A549 (cell line): ENCODE data around the gene SLC22A23. TPM values are rescaled to one million over a fixed set of nuclear protein-coding genes. Genes with fewer than 3 reads are reported as not detected.

Experiments used
- ATAC-seq, 2 experiments: fragments of 200-7000 bp in 1 of 2; fragments of >200 bp in 1 of 2; cut with Nextera tagmentation in 1 of 2; cut with Tn5 transposase in 1 of 2; 3 replicates each; pipeline versions ENCODE4 v1.8.0 to v1.9.1; 2018 to 2020; ENCODE audit warnings: mild to moderate bottlenecking in 1 of 2, moderate library complexity in 1 of 2
- CTCF ChIA-PET: fragments of 300-600 bp; sonication (Branson Sonifier 250); formaldehyde crosslinking; extraction: SDS; loops from one replicate; lab custom pipeline; 2021; ENCODE audit warnings: antibody characterized with exemption, inconsistent platforms; lab: Yijun Ruan, JAX
- POLR2A ChIA-PET: fragments of 350-600 bp; formaldehyde crosslinking; extraction: SDS; loops from one replicate; lab custom pipeline; 2021; ENCODE audit warnings: antibody characterized with exemption, inconsistent platforms; lab: Yijun Ruan, JAX
- DNase-seq, 2 experiments: peaks; one replicate each; pipeline versions ENCODE4 v3.0.0 to v3.0.0-alpha.2; 2011 to 2016; ENCODE audit warnings: low read depth in 1 of 2, low spot score in 1 of 2
- FAIRE-seq: peaks from 2 replicates; lab custom pipeline; 2011; peaks lifted over from hg19 to GRCh38; lab: Jason Lieb, UNC
- H3K27ac ChIP-seq, 2 experiments: fragments of >200 bp; sonication (Bioruptor Twin); formaldehyde crosslinking; 3 replicates each; pipeline ENCODE4 v1.5.1; 2016 to 2017
- H3K4me1 ChIP-seq: fragments of >200 bp; sonication (Bioruptor Twin); formaldehyde crosslinking; 3 replicates; pipeline ENCODE4 v1.6.1; 2016
- H3K4me2 ChIP-seq: fragments of >200 bp; sonication (Bioruptor Twin); formaldehyde crosslinking; 3 replicates; pipeline ENCODE4 v1.6.1; 2016
- H3K4me3 ChIP-seq: fragments of >200 bp; sonication (Bioruptor Twin); formaldehyde crosslinking; 3 replicates; pipeline ENCODE4 v1.5.1; 2016
- H3K9me3 ChIP-seq: fragments of >200 bp; sonication (Bioruptor Twin); formaldehyde crosslinking; 3 replicates; pipeline ENCODE4 v1.6.1; 2016
- CHD2 ChIP-seq: fragments of 150-350 bp; IDR thresholded peaks from 2 replicates; pipeline ENCODE4 v1.6.1; 2014; ENCODE audit warnings: low read length; ENCODE audit not compliant: partially characterized antibody
- CHD4 ChIP-seq: fragments of 200-600 bp; sonication (generic); IDR thresholded peaks from 2 replicates; pipeline ENCODE4 v1.6.1; 2016; ENCODE audit warnings: antibody characterized with exemption, mild to moderate bottlenecking, borderline replicate concordance
- EHF ChIP-seq: fragments of 250-450 bp; sonication (Bioruptor Pico); IDR thresholded peaks from 2 replicates; pipeline ENCODE4 v1.5.0; 2020; ENCODE audit warnings: mild to moderate bottlenecking
- ESRRA ChIP-seq: fragments of 150-350 bp; IDR thresholded peaks from 2 replicates; pipeline ENCODE4 v1.6.1; 2014; ENCODE audit warnings: mild to moderate bottlenecking, low read length, borderline replicate concordance
- HOXA7 ChIP-seq: fragments of 250-450 bp; sonication (Bioruptor Pico); IDR thresholded peaks from 2 replicates; pipeline ENCODE4 v1.5.0; 2020; ENCODE audit warnings: mild to moderate bottlenecking, moderate library complexity
- HOXB5 ChIP-seq: fragments of 250-450 bp; sonication (Bioruptor Pico); IDR thresholded peaks from 2 replicates; pipeline ENCODE4 v1.5.0; 2020; ENCODE audit warnings: mild to moderate bottlenecking, moderate library complexity
- MYC ChIP-seq: IDR thresholded peaks from 2 replicates; pipeline ENCODE4 v1.6.1; 2012; ENCODE audit warnings: mild to moderate bottlenecking, inconsistent platforms, low read length, improper control_type of control experiment, borderline replicate concordance
- NFE2L2 ChIP-seq: fragments of 150-350 bp; conservative IDR thresholded peaks from 2 replicates; pipeline ENCODE4 v1.6.1; 2014; ENCODE audit warnings: low read length
- NPAS2 ChIP-seq: fragments of 250-450 bp; sonication (Bioruptor Pico); IDR thresholded peaks from 2 replicates; pipeline ENCODE4 v1.8.0; 2022; ENCODE audit warnings: mild to moderate bottlenecking, moderate library complexity, borderline replicate concordance
- RAD21 ChIP-seq, 2 experiments: fragments of >200 bp in 1 of 2; sonication (Bioruptor Twin) in 1 of 2; formaldehyde crosslinking in 1 of 2; IDR thresholded peaks in 1 of 2; conservative IDR thresholded peaks in 1 of 2; 2 replicates in 1 of 2; 3 replicates in 1 of 2; pipeline ENCODE4 v1.6.1; 2012 to 2018; ENCODE audit warnings: inconsistent platforms in 1 of 2
- RARB ChIP-seq: fragments of 250-450 bp; sonication (Bioruptor Pico); IDR thresholded peaks from 2 replicates; pipeline ENCODE4 v1.8.0; 2021; ENCODE audit warnings: mild to moderate bottlenecking, moderate library complexity
- SMC3 ChIP-seq: fragments of >200 bp; sonication (Bioruptor Twin); formaldehyde crosslinking; IDR thresholded peaks from 3 replicates; pipeline ENCODE4 v1.6.1; 2018; ENCODE audit warnings: inconsistent platforms
- SREBF2 ChIP-seq: fragments of 450-650 bp; IDR thresholded peaks from 2 replicates; pipeline ENCODE4 v1.6.1; 2014; ENCODE audit warnings: mild to moderate bottlenecking, moderate library complexity
- TFCP2L1 ChIP-seq: fragments of 250-450 bp; sonication (Bioruptor Pico); IDR thresholded peaks from 2 replicates; pipeline ENCODE4 v1.5.0; 2021; ENCODE audit warnings: mild to moderate bottlenecking
- ZC3H11A ChIP-seq: fragments of 450-650 bp; IDR thresholded peaks from 2 replicates; pipeline ENCODE4 v1.6.1; 2014; ENCODE audit warnings: antibody characterized with exemption, mild to moderate bottlenecking
- ZNF302 ChIP-seq: fragments of 250-450 bp; sonication (Bioruptor Pico); IDR thresholded peaks from 2 replicates; pipeline ENCODE4 v1.9.0; 2021; ENCODE audit warnings: inconsistent platforms, mild to moderate bottlenecking, moderate library complexity
- WGBS: methylation state at CpG from one replicate; pipeline ENCODE4 v1.1.6; 2017; ENCODE audit errors: missing lambda C conversion rate; 5-methylcytosine and 5-hydroxymethylcytosine counted together
- polyA plus RNA-seq, 4 experiments: library from polyadenylated mRNA; depleted of rRNA in 3 of 4; stranded (reverse); fragments of >200 nt; fragmentation: RNase III in 1 of 4; extraction: RNeasy Plus Mini Kit Qiagen cat#74134 plus additional on column Dnase treatment in 1 of 4; gene quantifications; 2 replicates in 3 of 4; 3 replicates in 1 of 4; pipeline ENCODE4 v1.2.3, GENCODE V29; 2011 to 2017
- TF ChIP-seq, protein P1 (sequence below): fragments of >200 bp; sonication (Bioruptor Twin); formaldehyde crosslinking; IDR thresholded peaks from 3 replicates; pipeline ENCODE4 v1.5.1; 2016
- TF ChIP-seq, protein P2 (sequence below): fragments of >200 bp; sonication (Bioruptor Twin); formaldehyde crosslinking; IDR thresholded peaks from 3 replicates; pipeline ENCODE4 v1.6.1; 2016
- TF ChIP-seq, protein P3 (sequence below): fragments of >200 bp; sonication (Bioruptor Twin); formaldehyde crosslinking; IDR thresholded peaks from 2 replicates; pipeline ENCODE4 v1.6.1; 2016
- TF ChIP-seq, protein P4 (sequence below): fragments of 250-450 bp; sonication (Bioruptor Pico); IDR thresholded peaks from 2 replicates; pipeline ENCODE4 v1.5.0; 2021; ENCODE audit warnings: mild to moderate bottlenecking, moderate library complexity, borderline replicate concordance
- TF ChIP-seq, protein P5 (sequence below): IDR thresholded peaks from 2 replicates; pipeline ENCODE4 v1.6.1; 2012; ENCODE audit warnings: low read depth, borderline replicate concordance
- TF ChIP-seq, protein P6 (sequence below): fragments of 450-650 bp; IDR thresholded peaks from 2 replicates; pipeline ENCODE4 v1.6.1; 2014; ENCODE audit warnings: antibody characterized with exemption

SLC22A23 gene
- polyA plus RNA-seq, 2 of the 4 experiments (the other 2 are of a cell fraction): 4.4 to 6.2 TPM

DNA sequence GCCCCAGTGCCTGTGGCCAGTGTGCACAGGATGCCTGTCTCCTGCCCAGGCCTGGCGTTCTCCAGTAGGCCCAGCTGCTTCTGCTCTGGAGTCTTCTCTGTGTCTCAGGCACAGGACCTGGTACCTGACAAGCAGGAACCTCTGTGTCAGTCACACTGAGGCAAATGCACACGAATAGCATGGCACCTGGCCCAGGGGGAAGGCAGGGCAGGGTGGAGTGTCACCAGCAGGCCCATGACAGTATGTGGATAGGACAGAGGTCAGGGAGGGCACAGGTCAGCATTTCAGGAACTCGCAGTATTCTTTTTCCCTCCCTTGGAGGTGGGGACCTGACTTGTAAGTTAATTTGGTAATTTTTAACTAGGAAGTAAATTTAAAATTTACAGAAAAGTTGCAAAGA is 192.5 kb downstream of the SLC22A23 start (continued):
- no peak for TF ChIP-seq TFCP2L1 (CRISPR knock-in tag)
- TF ChIP-seq NFE2L2: no peak
- TF ChIP-seq, all 56 proteins: peak for 0

DNA sequence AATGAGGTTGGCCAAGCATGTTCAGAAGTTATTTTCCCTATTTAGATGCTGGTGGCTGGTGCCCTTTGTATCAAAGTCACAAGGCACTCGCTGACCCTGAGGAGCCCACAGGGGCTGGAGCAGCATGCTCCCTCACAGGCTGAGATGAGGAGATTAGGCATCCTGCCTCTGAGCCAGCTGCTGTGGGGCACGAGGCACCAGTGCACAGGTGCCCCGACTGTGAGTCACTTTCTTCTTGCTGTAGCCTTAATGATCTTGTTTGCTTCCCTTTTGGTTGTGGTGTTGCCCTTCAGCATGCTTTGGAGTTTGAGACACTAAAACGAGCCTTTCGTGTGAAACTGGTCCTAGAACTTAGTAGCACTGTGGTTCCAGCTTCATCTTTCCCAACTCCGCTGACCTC is 193.8 kb downstream of the SLC22A23 start:
- H3K9me3 ChIP-seq: no peaks in the 10 kb centered on the region
- CTCF ChIA-PET: interaction anchor here (2.6 kb wide), 1 partner anchor 11 kb away, joined by 10 read pairs; no protein-coding TSS in a partner anchor
- WGBS: 93% methylated on average over 6 of the region's 6 CpGs
- H3K27ac ChIP-seq: no peak overlapping the region
- H3K4me2 ChIP-seq: no peak overlapping the region
- ATAC-seq: no peak
- H3K4me1 ChIP-seq: peaks cover 11% of the 10 kb centered on the region
- H3K4me3 ChIP-seq: no peak overlapping the region
- no peak for DNase-seq
- no peak for FAIRE-seq
- POLR2A ChIA-PET: interaction anchor here (0.6 kb wide), 1 partner anchor 7 kb away, joined by 3 read pairs; no protein-coding TSS in a partner anchor
- TF ChIP-seq, protein P1, sequence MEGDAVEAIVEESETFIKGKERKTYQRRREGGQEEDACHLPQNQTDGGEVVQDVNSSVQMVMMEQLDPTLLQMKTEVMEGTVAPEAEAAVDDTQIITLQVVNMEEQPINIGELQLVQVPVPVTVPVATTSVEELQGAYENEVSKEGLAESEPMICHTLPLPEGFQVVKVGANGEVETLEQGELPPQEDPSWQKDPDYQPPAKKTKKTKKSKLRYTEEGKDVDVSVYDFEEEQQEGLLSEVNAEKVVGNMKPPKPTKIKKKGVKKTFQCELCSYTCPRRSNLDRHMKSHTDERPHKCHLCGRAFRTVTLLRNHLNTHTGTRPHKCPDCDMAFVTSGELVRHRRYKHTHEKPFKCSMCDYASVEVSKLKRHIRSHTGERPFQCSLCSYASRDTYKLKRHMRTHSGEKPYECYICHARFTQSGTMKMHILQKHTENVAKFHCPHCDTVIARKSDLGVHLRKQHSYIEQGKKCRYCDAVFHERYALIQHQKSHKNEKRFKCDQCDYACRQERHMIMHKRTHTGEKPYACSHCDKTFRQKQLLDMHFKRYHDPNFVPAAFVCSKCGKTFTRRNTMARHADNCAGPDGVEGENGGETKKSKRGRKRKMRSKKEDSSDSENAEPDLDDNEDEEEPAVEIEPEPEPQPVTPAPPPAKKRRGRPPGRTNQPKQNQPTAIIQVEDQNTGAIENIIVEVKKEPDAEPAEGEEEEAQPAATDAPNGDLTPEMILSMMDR: no peak
- no peak for TF ChIP-seq EHF (CRISPR knock-in tag)
- TF ChIP-seq ESRRA: no peak
- no peak for TF ChIP-seq TFCP2L1 (CRISPR knock-in tag)
- TF ChIP-seq MYC: no peak
- TF ChIP-seq RARB (CRISPR knock-in tag): no peak
- no peak for TF ChIP-seq HOXB5 (CRISPR knock-in tag)
- TF ChIP-seq CHD2: no peak
- TF ChIP-seq, protein P2, sequence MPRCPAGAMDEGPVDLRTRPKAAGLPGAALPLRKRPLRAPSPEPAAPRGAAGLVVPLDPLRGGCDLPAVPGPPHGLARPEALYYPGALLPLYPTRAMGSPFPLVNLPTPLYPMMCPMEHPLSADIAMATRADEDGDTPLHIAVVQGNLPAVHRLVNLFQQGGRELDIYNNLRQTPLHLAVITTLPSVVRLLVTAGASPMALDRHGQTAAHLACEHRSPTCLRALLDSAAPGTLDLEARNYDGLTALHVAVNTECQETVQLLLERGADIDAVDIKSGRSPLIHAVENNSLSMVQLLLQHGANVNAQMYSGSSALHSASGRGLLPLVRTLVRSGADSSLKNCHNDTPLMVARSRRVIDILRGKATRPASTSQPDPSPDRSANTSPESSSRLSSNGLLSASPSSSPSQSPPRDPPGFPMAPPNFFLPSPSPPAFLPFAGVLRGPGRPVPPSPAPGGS: no peak
- no peak for TF ChIP-seq CHD4

DNA sequence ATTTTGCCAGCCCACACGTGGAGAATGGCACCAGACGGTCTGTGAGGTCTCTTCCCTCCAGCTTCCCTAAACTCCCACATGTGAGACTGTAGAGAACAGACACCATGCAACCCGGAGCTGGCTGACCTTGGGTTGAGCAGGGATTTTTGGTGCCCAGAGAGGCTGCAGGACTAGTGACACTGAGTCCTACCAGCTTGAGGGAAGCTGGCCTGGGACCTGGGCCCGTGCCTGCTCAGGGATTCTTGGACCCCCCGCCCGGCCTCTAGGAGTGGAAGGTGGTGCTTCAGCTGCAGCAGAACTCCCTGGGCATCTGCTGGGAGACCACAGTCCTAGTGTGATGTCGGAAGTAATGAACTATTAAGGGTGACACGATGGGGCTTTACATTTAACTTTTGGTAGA is 194.9 kb downstream of the SLC22A23 start:
- Histone ChIP-seq H3K9me3 (no peaks in the 10 kb centered on the region), H3K4me3 (no peak overlapping the region), H3K27ac (no peak overlapping the region), H3K4me1 (peaks cover 11% of the 10 kb centered on the region), H3K4me2 (no peak overlapping the region)
- TF ChIP-seq SREBF2 (no peak), NPAS2 (no peak), ZC3H11A (no peak), ZNF302 (no peak), SMC3 (no peak), HOXA7 (CRISPR knock-in tag) (no peak), RAD21 (conservative IDR thresholded peaks at IDR 0.05 in 1 of 2, IDR thresholded peaks at IDR 0.05 in 1 of 2) (no peak), NFE2L2 (no peak)
- TF ChIP-seq, protein P3, sequence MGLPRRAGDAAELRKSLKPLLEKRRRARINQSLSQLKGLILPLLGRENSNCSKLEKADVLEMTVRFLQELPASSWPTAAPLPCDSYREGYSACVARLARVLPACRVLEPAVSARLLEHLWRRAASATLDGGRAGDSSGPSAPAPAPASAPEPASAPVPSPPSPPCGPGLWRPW: no peak
- TF ChIP-seq, protein P4, sequence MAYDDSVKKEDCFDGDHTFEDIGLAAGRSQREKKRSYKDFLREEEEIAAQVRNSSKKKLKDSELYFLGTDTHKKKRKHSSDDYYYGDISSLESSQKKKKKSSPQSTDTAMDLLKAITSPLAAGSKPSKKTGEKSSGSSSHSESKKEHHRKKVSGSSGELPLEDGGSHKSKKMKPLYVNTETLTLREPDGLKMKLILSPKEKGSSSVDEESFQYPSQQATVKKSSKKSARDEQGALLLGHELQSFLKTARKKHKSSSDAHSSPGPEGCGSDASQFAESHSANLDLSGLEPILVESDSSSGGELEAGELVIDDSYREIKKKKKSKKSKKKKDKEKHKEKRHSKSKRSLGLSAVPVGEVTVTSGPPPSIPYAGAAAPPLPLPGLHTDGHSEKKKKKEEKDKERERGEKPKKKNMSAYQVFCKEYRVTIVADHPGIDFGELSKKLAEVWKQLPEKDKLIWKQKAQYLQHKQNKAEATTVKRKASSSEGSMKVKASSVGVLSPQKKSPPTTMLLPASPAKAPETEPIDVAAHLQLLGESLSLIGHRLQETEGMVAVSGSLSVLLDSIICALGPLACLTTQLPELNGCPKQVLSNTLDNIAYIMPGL (CRISPR knock-in tag): no peak
- TF ChIP-seq, protein P5, sequence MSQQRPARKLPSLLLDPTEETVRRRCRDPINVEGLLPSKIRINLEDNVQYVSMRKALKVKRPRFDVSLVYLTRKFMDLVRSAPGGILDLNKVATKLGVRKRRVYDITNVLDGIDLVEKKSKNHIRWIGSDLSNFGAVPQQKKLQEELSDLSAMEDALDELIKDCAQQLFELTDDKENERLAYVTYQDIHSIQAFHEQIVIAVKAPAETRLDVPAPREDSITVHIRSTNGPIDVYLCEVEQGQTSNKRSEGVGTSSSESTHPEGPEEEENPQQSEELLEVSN: no peak
- TF ChIP-seq, protein P6, sequence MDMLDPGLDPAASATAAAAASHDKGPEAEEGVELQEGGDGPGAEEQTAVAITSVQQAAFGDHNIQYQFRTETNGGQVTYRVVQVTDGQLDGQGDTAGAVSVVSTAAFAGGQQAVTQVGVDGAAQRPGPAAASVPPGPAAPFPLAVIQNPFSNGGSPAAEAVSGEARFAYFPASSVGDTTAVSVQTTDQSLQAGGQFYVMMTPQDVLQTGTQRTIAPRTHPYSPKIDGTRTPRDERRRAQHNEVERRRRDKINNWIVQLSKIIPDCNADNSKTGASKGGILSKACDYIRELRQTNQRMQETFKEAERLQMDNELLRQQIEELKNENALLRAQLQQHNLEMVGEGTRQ: no peak
- ATAC-seq: no peak
- DNase-seq: no peak
- ChIA-PET POLR2A (no interaction called here), CTCF (interaction anchor here (2.6 kb wide), 1 partner anchor 10 kb away, joined by 10 read pairs; no protein-coding TSS in a partner anchor)
- FAIRE-seq: no peak
- 78% methylated on average over 8 of the region's 8 CpGs for WGBS
